GM19467 (cell line): ENCODE data around the gene CCDC142.

ENCODE experiments used
- ATAC-seq: cut with Tn5 transposase; IDR thresholded peaks from one replicate; pipeline ENCODE4 v1.9.1; 2021; ENCODE audit warnings: mild to moderate bottlenecking, moderate library complexity; ENCODE audit not compliant: unreplicated experiment

The CCDC142 gene

GRCh38 chr2:74482801-74483674 lies at the start of gene CCDC142, which contains the start of gene TTC31:
Gene CCDC142 (minus strand): TSS chr2:74482998. CDS start chr2:74482837, 161 bp downstream.
Gene TTC31 (plus strand): TSS chr2:74483081. CDS start chr2:74483096, 15 bp downstream.
- ATAC-seq = peak; percentile 80

GRCh38 chr2:74532222-74532621 lies 49.4 kb upstream of the CCDC142 start:
- ATAC-seq = no peak

GRCh38 chr2:74531666-74532065 lies 48.9 kb upstream of the CCDC142 start:
- no peak for ATAC-seq

- ATAC-seq = no peak
Measured at GRCh38 chr2:74530239-74531187, 47.7 kb upstream of the CCDC142 start.

GRCh38 chr2:74529357-74530238 lies 46.8 kb upstream of the CCDC142 start, which contains the start of the genes AUP1 and HTRA2:
Gene AUP1 (minus strand): TSS chr2:74529706. CDS start chr2:74529629, 77 bp downstream.
Gene HTRA2 (plus strand): TSS chr2:74529933. CDS start chr2:74530007, 74 bp downstream.
- ATAC-seq = peak; percentile 76

GRCh38 chr2:74528600-74529356 lies 46.0 kb upstream of the CCDC142 start:
- ATAC-seq = peak; percentile 2

- ATAC-seq = no peak
Measured at GRCh38 chr2:74527741-74528140, 44.9 kb upstream of the CCDC142 start.

GRCh38 chr2:74526649-74527230 lies 43.9 kb upstream of the CCDC142 start:
- no peak for ATAC-seq

- ATAC-seq = no peak
Measured at GRCh38 chr2:74525717-74526648, 43.2 kb upstream of the CCDC142 start, which contains the start of gene DQX1. Gene DQX1 (minus strand): TSS chr2:74526231. CDS start chr2:74525729, 502 bp downstream.

GRCh38 chr2:74524955-74525716 lies 42.3 kb upstream of the CCDC142 start:
- no peak for ATAC-seq

GRCh38 chr2:74524005-74524404 lies 41.2 kb upstream of the CCDC142 start:
- no peak for ATAC-seq

- ATAC-seq = no peak
Measured at GRCh38 chr2:74522516-74522915, 39.7 kb upstream of the CCDC142 start.

- ATAC-seq = no peak
Measured at GRCh38 chr2:74516650-74517049, 33.9 kb upstream of the CCDC142 start.

GRCh38 chr2:74515981-74516633 lies 33.3 kb upstream of the CCDC142 start:
- ATAC-seq = peak; percentile 61

- ATAC-seq = no peak
Measured at GRCh38 chr2:74515271-74515980, 32.6 kb upstream of the CCDC142 start.
